Upper lobe of left lung (tissue), 6 donors: ENCODE data around the gene YIPF4. TPM values are rescaled to one million over a fixed set of nuclear protein-coding genes. Genes with fewer than 3 reads are reported as not detected.
A peak's percentile ranks its signal among the peaks of the same experiment; 100 is the strongest.

ENCODE experiments used
- ATAC-seq, 2 donors: fragments of 200-7000 bp; cut with Tn5 transposase; one replicate each; pipeline ENCODE4 v1.9.1; 2022; ENCODE audit warnings: mild to moderate bottlenecking in 2 of 2, moderate library complexity in 2 of 2; ENCODE audit not compliant: low FRiP score in 2 of 2
- DNase-seq, 2 donors: peaks; one replicate each; pipeline ENCODE4 v3.0.0-alpha.2; 2019 to 2020
- H3K27ac ChIP-seq, 4 donors: fragments of 200-600 bp; sonication (generic); one replicate each; pipeline ENCODE4 v1.5.1; 2016 to 2019
- H3K27me3 ChIP-seq, 4 donors: fragments of 200-600 bp; sonication (generic); one replicate each; pipeline ENCODE4 v1.5.1; 2017 to 2019
- H3K36me3 ChIP-seq, 4 donors: fragments of 200-600 bp; sonication (generic); one replicate each; pipeline ENCODE4 v1.5.1; 2016 to 2019
- H3K4me1 ChIP-seq, 4 donors: fragments of 200-600 bp; sonication (generic); one replicate each; pipeline ENCODE4 v1.5.1; 2018 to 2019
- H3K4me3 ChIP-seq, 4 donors: fragments of 200-600 bp; sonication (generic); one replicate each; pipeline ENCODE4 v1.5.1; 2017 to 2019; ENCODE audit warnings: mild to moderate bottlenecking in 2 of 4, moderate library complexity in 1 of 4
- H3K9me3 ChIP-seq, 4 donors: fragments of 200-600 bp; sonication (generic); one replicate each; pipeline ENCODE4 v1.5.1; 2018 to 2019
- EP300 ChIP-seq, 4 donors: sonication (generic); formaldehyde crosslinking; IDR thresholded peaks; one replicate each; pipeline ENCODE4 v1.5.1; 2017; ENCODE audit warnings: antibody characterized with exemption in 4 of 4, control low read depth in 2 of 4
- POLR2A ChIP-seq, 4 donors: fragments of 450-650 bp; IDR thresholded peaks; one replicate each; pipeline ENCODE4 v1.5.1; 2016 to 2017; ENCODE audit warnings: antibody characterized with exemption in 4 of 4, mild to moderate bottlenecking in 2 of 4
- POLR2AphosphoS5 ChIP-seq, 2 donors: sonication (generic); formaldehyde crosslinking; IDR thresholded peaks; one replicate each; pipeline ENCODE4 v1.5.1; 2017; ENCODE audit warnings: antibody characterized with exemption in 2 of 2
- WGBS, 2 donors: methylation state at CpG; one replicate each; pipeline ENCODE4 v1.1.5; 2017 to 2018; 5-methylcytosine and 5-hydroxymethylcytosine counted together
- total RNA-seq, 6 donors: library from RNA; depleted of rRNA in 4 of 6; stranded (reverse); fragments of >200 nt in 4 of 6; gene quantifications; one replicate each; pipeline versions ENCODE4 v1.1.0 to v1.2.1, GENCODE V29; 2016 to 2021
- TF ChIP-seq, protein P1 (sequence below), 6 experiments: fragments of 450-650 bp in 4 of 6; fragments of 200-600 bp in 2 of 6; sonication (generic) in 2 of 6; IDR thresholded peaks; one replicate each; pipeline ENCODE4 v1.5.1; 2016 to 2019; ENCODE audit warnings: antibody characterized with exemption in 6 of 6
- donor health status: DM: no; HTN: no; CAD: no; lungs with moderate emphysema.
- donor health status: DM: no; HTN: yes; CAD: no; lungs with severe emphysema.

The YIPF4 gene
- total RNA-seq, 6 donors from 2014 or later = 13.1 to 46.5 (median 18.9) TPM

DNA sequence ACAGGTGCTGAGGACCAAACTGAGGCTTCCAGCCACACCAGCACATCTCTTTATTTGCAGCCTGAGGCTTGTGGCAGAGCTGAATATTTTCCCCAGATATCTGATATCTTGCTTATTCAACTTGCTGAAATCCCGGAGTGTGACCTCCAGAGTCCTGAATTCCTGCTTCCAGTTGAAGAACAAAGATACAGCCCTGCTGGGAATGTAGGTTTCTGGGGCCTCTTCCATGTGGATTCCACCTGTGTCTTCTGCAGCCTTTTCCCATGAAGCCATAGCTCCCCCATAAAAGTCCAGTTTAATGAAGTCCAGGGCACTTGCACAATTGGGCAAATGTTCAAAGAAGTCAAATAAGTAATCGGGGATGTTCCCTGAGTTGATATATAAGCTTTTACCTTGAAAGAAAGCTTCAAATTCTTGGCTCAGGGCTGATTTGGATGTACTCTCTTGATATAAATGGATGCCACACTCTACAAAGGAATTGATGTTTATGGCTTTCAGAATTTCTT lies 27.9 kb upstream of the YIPF4 start:
- Histone ChIP-seq H3K9me3 (no peaks in the 10 kb centered on the region), H3K4me1 (no peaks in the 10 kb centered on the region), H3K4me3 (no peak overlapping the region), H3K36me3 (no peaks in the 10 kb centered on the region), H3K27ac (no peak overlapping the region), H3K27me3 (no peaks in the 10 kb centered on the region)
- ATAC-seq (no peak), DNase-seq (no peak)
- no peak for TF ChIP-seq POLR2AphosphoS5 (IDR thresholded peaks at IDR 0.05)
- TF ChIP-seq EP300 (IDR thresholded peaks at IDR 0.05) = no peak
- no peak for TF ChIP-seq POLR2A (IDR thresholded peaks at IDR 0.05)
- TF ChIP-seq, protein P1, sequence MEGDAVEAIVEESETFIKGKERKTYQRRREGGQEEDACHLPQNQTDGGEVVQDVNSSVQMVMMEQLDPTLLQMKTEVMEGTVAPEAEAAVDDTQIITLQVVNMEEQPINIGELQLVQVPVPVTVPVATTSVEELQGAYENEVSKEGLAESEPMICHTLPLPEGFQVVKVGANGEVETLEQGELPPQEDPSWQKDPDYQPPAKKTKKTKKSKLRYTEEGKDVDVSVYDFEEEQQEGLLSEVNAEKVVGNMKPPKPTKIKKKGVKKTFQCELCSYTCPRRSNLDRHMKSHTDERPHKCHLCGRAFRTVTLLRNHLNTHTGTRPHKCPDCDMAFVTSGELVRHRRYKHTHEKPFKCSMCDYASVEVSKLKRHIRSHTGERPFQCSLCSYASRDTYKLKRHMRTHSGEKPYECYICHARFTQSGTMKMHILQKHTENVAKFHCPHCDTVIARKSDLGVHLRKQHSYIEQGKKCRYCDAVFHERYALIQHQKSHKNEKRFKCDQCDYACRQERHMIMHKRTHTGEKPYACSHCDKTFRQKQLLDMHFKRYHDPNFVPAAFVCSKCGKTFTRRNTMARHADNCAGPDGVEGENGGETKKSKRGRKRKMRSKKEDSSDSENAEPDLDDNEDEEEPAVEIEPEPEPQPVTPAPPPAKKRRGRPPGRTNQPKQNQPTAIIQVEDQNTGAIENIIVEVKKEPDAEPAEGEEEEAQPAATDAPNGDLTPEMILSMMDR (IDR thresholded peaks at IDR 0.05) = no peak
- WGBS, 2 donors = 84 to 93% methylated on average over 2 of the region's 2 CpGs

DNA sequence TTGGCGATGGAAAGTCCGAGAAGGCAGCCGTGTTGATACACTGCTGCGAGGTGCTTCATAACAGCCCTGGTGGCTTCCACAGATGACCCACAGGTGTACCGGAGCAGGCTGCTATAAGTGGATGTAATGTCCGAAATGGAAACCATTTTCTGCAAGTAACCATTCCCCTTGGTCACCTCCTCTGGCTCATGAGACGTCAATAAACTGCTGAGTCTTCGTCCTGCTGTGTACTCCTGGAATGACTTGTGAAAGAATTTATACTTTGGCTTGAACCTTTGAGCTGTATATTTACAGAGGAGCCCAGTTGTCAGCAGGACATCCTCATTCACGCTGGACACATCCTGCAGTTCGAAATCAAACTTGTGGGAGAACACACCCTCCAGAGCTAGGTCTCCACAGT lies 27.4 kb upstream of the YIPF4 start:
- Histone ChIP-seq H3K4me1 (no peaks in the 10 kb centered on the region), H3K36me3 (no peaks in the 10 kb centered on the region), H3K27me3 (no peaks in the 10 kb centered on the region), H3K27ac (no peak overlapping the region), H3K4me3 (no peak overlapping the region), H3K9me3 (no peaks in the 10 kb centered on the region)
- TF ChIP-seq, protein P1 (IDR thresholded peaks at IDR 0.05) = no peak
- TF ChIP-seq POLR2A (IDR thresholded peaks at IDR 0.05) (no peak), EP300 (IDR thresholded peaks at IDR 0.05) (no peak), POLR2AphosphoS5 (IDR thresholded peaks at IDR 0.05) (no peak)
- ATAC-seq (no peak), DNase-seq (no peak)
- 84 to 85% methylated on average over 10 of the region's 10 CpGs for WGBS, 2 donors

DNA sequence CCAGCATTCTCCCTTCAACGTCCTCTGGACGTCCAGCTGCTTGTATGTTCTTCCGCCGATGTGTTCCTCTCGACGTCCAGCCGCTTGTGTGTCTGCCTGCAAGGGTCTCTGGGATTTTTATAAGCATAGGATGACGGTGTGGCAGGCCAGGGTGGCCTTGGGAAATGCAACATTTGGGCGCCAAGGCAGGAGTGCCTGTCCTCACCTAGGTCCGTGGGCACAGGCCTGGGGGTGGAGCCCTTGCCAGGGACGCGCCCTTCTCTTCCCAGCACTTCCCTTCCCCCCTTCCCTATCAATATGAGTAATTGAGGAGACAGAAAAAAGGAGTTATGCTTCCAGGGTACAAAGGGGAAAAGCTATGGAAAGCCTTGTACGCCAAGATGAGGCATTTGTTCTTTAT lies 19.5 kb upstream of the YIPF4 start:
- no peak for DNase-seq
- H3K9me3 ChIP-seq = no peaks in the 10 kb centered on the region
- no peak overlapping the region for H3K27ac ChIP-seq
- 78 to 87% methylated on average over 13 of the region's 13 CpGs for WGBS, 2 donors
- no peaks in the 10 kb centered on the region for H3K27me3 ChIP-seq
- H3K4me1 ChIP-seq = no peaks in the 10 kb centered on the region
- no peak for TF ChIP-seq POLR2A (IDR thresholded peaks at IDR 0.05)
- TF ChIP-seq, protein P1 (IDR thresholded peaks at IDR 0.05) = no peak
- TF ChIP-seq POLR2AphosphoS5 (IDR thresholded peaks at IDR 0.05) = no peak
- TF ChIP-seq EP300 (IDR thresholded peaks at IDR 0.05) = no peak
- ATAC-seq = no peak
- H3K36me3 ChIP-seq = no peaks in the 10 kb centered on the region
- H3K4me3 ChIP-seq = no peak overlapping the region

DNA sequence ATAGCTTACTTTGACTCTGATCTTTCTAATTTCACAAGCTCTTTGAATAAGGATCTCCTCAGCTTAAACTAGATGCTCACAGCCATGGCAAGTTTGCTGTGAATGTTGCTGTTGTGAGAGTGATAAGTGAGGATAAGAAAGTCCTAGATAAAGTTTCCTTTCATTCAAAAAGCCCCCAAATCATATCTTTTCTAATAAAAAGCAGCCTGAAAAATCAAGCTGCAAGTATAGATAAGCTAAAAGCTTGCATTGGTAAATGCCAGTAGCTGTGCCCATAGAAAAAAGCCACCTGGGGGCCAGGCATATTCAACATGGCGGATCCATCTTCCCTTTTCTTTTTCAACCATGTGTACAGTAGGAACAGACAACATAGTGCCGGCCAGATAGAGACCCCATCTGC lies 17.3 kb upstream of the YIPF4 start:
- Histone ChIP-seq H3K27ac (no peak overlapping the region), H3K9me3 (no peaks in the 10 kb centered on the region), H3K4me1 (no peaks in the 10 kb centered on the region), H3K27me3 (no peaks in the 10 kb centered on the region), H3K36me3 (no peaks in the 10 kb centered on the region), H3K4me3 (no peak overlapping the region)
- DNase-seq (no peak), ATAC-seq (no peak)
- TF ChIP-seq, protein P1 (IDR thresholded peaks at IDR 0.05) = no peak
- TF ChIP-seq EP300 (IDR thresholded peaks at IDR 0.05) = no peak
- no peak for TF ChIP-seq POLR2AphosphoS5 (IDR thresholded peaks at IDR 0.05)
- TF ChIP-seq POLR2A (IDR thresholded peaks at IDR 0.05) = no peak
- WGBS, 2 donors = 95 to 96% methylated on average over 2 of the region's 2 CpGs

DNA sequence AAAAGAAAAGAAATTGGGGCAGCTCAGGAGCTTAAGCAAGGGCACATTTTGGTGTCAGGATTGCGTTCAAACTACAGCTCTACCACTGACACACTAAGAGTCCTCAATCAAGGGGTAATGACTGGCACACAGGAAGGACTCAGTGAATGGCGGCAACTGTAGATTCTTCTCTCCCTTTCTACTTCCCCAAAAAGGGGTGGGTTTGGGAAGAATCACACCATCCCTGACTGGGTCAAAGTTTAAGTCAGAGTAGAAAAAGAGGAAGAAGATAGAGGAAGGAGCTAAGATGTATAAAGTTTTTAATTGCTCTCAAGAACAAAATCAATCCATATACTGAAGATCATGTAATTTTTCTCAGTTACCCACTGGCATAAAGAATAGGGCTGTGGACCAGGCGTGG lies 15.6 kb upstream of the YIPF4 start:
- Histone ChIP-seq H3K27me3 (no peaks in the 10 kb centered on the region), H3K4me1 (no peaks in the 10 kb centered on the region), H3K4me3 (peak overlapping the region in 1 of 4 donors; percentile 38), H3K27ac (peak overlapping the region; percentile 58 to 84 (median 78)), H3K36me3 (no peaks in the 10 kb centered on the region), H3K9me3 (no peaks in the 10 kb centered on the region)
- no peak for TF ChIP-seq POLR2AphosphoS5 (IDR thresholded peaks at IDR 0.05)
- TF ChIP-seq POLR2A (IDR thresholded peaks at IDR 0.05) = peak in 1 of 4 donors; percentile 15
- 78 to 79% methylated on average over 3 of the region's 3 CpGs for WGBS, 2 donors
- ATAC-seq (peak in 1 of 2 donors; percentile 80), DNase-seq (peak in 1 of 2 donors; percentile 33)
